Measurements from ENCODE around the gene MKLN1.

The MKLN1 gene

GRCh38 chr7:131336956-131337355 is 9.3 kb downstream of the MKLN1 start:
- H3K27me3 ChIP-seq (replicated peaks): no peaks in the 10 kb centered on the region
- no peak for DNase-seq
- no peak for TF ChIP-seq CTCF (IDR thresholded peaks at IDR 0.05; ENCODE audit: low read depth, low read length, missing control alignments)

GRCh38 chr7:131338173-131338572 is 10.5 kb downstream of the MKLN1 start:
- in situ Hi-C loops (cut with HindIII; ENCODE audit: low pct_ligation_motif_present, low sequenced_read_pairs): no loop called here
- TF ChIP-seq CTCF (IDR thresholded peaks at IDR 0.05; ENCODE audit: low read depth, low read length, missing control alignments): no peak
- H3K27me3 ChIP-seq (replicated peaks): no peaks in the 10 kb centered on the region
- no peak overlapping the region for H3K27ac ChIP-seq
- H3K4me3 ChIP-seq (ENCODE audit: low read depth, low read length): no peak overlapping the region
- DNase-seq: no peak
- no peaks in the 10 kb centered on the region for H3K36me3 ChIP-seq (replicated peaks)

More at GRCh38 chr7:131336956-131337355, 9.3 kb downstream of the MKLN1 start:
- no peaks in the 10 kb centered on the region for H3K36me3 ChIP-seq (replicated peaks)
- no peak overlapping the region for H3K27ac ChIP-seq
- in situ Hi-C loops (cut with HindIII; ENCODE audit: low pct_ligation_motif_present, low sequenced_read_pairs): no loop called here
- H3K4me3 ChIP-seq (ENCODE audit: low read depth, low read length): no peak overlapping the region

GRCh38 chr7:131338691-131339390 is 11.2 kb downstream of the MKLN1 start:
- Histone ChIP-seq H3K27me3 (replicated peaks) (no peaks in the 10 kb centered on the region), H3K36me3 (replicated peaks) (no peaks in the 10 kb centered on the region), H3K4me3 (ENCODE audit: low read depth, low read length) (no peak overlapping the region), H3K27ac (no peak overlapping the region)
- no peak for TF ChIP-seq CTCF (IDR thresholded peaks at IDR 0.05; ENCODE audit: low read depth, low read length, missing control alignments)
- in situ Hi-C loops (cut with HindIII; ENCODE audit: low pct_ligation_motif_present, low sequenced_read_pairs): no loop called here
- DNase-seq: no peak

- Histone ChIP-seq H3K36me3 (replicated peaks) (no peaks in the 10 kb centered on the region), H3K4me3 (ENCODE audit: low read depth, low read length) (no peak overlapping the region), H3K27me3 (replicated peaks) (no peaks in the 10 kb centered on the region), H3K27ac (no peak overlapping the region)
- no peak for TF ChIP-seq CTCF (IDR thresholded peaks at IDR 0.05; ENCODE audit: low read depth, low read length, missing control alignments)
- no peak for DNase-seq
- in situ Hi-C loops (cut with HindIII; ENCODE audit: low pct_ligation_motif_present, low sequenced_read_pairs): no loop called here
Observed at GRCh38 chr7:131341690-131342089, 14.0 kb downstream of the MKLN1 start.

GRCh38 chr7:131342864-131343442 is 15.3 kb downstream of the MKLN1 start:
- in situ Hi-C loops (cut with HindIII; ENCODE audit: low pct_ligation_motif_present, low sequenced_read_pairs): no loop called here
- Histone ChIP-seq H3K27me3 (replicated peaks) (no peaks in the 10 kb centered on the region), H3K36me3 (replicated peaks) (no peaks in the 10 kb centered on the region), H3K4me3 (ENCODE audit: low read depth, low read length) (no peak overlapping the region), H3K27ac (no peak overlapping the region)
- no peak for DNase-seq
- TF ChIP-seq CTCF (IDR thresholded peaks at IDR 0.05; ENCODE audit: low read depth, low read length, missing control alignments): no peak
